NCI-H2196 treated with DMSO at 0.1 percent for 48 hours (cell line): Measurements from ENCODE around the gene JPH3.
A peak's percentile ranks its signal among the peaks of the same experiment; 100 is the strongest.

Source experiments
- DNase-seq: peaks from one replicate; lab custom pipeline; 2025; ENCODE audit not compliant: unreplicated experiment; lab: John Stamatoyannopoulos, UW

The JPH3 gene

DNA sequence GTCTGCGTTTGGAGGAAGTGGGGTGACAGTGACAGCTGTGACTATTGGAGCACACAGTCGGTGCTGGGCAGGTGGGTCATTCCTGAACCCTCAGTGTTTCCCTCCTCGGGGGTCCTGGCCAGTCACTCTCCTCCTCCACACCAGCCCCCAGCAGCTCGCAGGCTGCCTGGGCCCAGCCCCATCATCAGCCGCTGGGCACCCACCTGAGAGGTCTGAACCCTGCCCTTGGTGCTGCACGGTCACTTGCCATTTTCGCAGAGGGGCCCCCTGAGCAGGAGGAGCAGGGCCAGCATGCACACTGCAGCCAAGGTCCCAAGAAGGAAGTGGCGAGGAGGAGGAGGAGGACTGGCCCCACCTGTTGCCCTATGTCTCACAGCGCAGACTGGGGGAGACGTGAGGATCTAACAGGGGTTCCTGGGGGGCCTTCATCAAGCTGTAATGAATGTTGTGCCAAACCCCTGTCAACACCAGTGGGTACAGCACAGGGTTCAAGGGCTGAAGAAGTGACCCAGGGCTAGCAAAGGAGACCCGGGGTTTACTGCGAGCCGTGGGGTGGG lies 23.0 kb downstream of the JPH3 start:
- DNase-seq, result no peak

DNA sequence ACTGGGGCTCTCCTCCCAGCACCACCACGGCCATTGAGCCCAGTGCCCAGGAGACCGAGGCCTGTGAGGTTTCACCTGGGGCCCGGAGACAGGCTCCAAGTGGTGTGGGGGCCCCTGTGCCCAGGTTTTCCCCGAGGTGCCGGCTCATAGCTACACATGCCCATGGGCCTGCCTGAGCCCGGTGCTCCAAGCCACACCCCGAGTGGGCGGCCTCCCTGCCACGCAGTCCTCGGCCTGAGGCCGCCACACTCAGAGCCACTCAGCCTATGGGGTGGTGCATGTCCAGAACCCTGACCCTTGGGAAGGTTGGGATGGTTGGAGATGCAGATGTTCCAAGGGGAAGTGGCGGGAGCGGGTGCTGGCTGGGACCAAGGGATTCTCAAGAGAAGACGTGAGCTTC lies 24.1 kb downstream of the JPH3 start:
- no peak for DNase-seq

DNA sequence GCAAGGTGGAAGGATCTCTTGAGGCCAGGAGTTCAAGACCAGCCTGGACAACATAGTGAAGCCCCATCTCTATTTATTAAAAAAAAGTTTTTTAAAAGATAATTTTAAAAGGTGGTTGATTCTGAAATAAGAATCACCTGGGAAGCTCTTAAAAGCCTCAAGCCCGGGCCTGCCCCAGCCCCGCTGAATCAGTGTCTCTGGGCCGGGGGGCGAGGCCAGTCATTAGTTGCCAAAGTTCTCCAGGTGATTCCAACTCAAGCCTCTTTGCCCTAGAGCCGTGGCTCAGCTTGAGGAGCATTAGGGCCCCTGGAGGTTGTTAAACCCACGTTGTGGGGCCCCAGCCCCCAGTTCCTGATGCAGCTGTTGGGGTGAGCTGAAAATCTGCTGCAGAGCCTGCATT lies 24.6 kb downstream of the JPH3 start:
- no peak for DNase-seq

DNA sequence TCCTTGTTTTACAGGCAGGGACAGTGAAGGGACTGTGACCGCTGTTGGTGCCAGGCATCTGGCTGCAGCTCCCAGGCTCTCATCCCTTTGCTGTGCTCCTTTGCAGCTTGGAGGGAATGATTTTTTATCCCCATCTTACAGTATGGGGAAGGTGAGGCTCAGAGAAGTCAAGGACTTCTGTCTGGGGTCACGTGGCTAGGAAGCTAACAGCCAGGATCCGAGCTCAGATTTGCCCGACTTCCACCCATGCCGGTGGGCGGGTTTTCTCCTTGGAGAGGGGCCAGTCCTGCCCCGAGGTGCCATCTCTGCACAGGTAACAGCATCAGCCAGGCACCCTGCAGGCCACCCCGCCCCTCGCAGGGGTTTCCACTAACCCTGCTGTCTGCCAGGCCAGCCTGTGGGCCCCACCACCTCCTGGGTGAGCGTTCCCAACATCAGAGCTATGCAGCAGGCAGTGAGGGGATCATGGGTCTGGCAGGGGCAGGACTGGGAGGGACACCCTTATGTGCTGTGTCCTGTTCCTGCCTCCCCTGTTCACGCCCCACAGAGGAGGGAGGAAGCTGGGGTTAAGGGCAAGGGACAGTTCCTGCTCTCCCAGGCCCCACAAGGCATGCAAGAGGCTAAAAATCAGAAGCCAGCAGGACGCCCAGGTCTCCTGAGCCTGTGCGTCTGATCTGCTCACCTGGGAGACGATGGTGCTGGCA lies 25.4 kb downstream of the JPH3 start:
- DNase-seq, result no peak

DNA sequence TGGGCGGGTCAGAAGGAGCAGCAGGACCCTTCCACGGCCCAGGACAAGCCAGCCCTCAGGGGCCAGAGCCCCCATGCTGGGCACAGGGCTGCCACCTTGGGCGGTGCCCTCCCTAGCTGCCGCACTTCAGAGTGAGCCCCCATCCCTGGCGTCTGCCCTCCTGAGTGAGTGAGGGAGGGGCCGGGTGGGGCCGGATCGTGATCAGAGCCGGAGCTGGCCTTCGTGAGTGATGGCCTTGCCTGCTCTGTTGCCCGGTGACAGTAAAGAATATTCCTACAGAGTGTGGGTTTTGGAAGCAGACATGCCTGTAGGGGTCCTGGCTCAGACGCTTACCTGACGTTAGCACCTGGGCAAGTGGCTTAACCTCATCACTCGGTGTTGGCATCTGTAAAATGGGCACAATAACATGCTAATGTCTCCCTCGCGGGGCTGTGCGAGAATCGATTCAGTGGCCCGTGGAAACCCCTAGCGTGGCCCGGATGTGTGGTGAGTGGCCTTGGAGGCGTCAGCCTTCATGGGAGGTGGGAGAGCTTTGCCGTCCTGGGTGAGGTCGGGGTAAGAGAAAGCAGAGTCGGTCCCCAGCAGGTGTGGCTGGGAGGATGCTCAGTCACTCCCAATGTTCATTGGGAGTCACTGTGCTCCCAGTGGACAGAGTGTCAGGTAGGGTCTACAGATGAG lies 26.1 kb downstream of the JPH3 start:
- DNase-seq, result no peak

DNA sequence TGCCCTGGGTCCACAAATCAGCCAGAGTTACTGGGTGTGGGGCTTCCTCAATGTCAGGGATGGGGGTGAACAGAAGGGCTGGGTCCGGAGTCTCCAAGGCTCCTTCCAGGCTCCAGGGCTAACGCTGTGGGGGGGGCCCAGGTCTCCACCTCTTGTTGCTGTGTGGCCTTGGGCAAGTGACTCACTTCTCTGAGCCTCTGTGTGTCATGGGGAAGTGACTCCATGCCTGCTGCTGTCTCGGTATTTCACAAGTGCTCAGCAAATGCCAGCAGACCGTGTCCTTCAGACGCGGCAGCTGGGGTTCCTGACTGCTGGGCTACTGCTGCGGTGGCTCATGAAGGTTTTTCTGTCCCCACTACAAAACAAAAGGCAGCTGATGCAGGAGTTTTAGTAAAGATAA lies 26.6 kb downstream of the JPH3 start:
- no peak for DNase-seq

DNA sequence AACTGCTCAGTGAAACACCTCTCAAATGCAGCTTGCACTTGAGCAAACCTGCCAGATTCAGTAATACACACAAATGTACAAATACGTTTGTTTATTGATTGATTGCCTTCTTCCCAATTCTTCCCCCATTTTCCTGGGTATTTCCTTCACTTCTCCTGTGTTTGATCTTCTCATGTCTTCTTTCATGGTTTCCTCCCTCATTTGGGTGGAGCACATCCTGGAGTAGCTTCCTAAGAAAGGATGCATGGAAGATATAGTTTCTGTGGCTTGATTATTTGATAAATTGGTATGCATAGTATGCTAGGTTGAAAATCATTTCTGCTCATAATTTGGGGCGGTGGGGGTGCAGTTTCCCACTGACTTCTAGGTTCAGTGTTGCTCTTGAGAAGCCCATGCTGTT lies 28.8 kb downstream of the JPH3 start:
- no peak for DNase-seq

DNA sequence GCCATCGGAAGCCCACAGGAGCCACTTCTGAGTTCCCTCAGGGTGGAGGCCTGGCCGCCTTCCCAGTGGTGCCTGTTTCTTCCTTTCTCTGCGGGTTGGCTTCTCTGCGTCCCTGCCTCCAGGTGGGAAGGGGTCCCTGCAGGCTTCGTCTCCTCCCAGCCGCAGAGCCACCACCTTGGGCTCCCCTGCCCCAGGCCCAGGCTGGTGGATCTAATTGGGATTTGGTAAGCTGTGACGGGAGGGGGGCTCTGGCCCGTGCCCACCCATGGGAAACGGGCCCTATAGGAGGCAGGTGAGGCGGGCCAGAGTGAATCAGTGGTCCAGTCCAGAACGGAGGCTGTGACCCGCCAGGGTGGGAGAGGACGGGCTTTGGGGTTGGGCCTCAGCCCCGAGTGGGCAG lies 32.1 kb downstream of the JPH3 start:
- DNase-seq, result no peak

DNA sequence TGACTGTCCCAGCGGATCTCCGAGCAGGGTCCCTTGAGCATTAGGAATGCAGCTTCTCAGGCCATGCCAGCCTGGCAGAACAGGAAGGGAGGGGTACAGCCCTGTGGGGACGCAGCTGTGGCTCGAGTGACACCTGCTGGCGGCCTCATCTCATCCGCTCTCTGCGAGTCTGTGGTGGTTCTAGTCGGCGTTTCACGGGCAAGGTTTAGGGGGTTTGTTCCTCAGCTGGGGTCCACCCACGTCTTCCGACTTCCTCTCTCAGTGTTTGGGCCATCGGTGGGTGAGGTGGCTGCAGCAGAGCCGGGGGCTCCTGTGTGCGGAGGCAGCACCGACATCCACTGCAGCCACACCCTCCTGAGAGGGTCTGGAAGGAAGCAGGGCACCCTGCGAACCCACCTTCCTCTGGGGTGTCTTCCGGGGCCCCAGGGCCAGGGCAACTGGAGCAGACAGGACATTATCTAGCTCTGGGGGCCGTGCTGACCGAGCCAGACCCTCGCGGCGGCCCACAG lies 33.3 kb downstream of the JPH3 start:
- peak; percentile 25 for DNase-seq

DNA sequence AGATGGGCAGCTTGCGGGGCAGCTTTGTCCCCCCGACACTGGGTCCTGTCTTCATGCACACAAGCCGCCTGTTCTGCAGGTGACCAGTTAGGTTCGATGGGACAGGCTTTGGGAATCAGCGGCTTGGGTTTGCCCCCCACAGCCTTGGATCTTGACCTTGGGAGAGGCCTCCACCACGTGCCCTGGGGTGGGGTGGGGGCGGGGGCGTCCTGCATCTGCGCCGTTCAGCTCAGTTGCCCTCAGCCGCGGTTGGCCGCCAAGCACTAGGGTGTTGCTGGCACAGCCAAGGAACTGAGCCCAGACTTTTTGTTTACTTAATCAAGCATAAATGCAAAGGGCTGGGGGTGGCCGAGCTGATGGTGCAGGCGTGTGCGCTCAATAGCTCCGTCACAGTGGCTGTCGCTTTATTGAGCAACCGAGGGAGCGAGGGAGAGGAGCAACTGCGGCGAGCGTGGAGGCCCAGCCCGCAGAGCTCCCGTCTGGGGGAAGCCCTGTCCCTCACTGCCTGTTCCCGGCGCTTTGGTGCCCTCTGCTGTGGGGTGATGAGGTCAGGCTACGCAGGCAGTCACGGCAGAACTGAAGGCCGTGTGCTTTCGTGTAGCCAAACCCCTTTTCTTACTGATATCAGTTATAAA lies 33.9 kb downstream of the JPH3 start:
- peak; percentile 18 for DNase-seq

DNA sequence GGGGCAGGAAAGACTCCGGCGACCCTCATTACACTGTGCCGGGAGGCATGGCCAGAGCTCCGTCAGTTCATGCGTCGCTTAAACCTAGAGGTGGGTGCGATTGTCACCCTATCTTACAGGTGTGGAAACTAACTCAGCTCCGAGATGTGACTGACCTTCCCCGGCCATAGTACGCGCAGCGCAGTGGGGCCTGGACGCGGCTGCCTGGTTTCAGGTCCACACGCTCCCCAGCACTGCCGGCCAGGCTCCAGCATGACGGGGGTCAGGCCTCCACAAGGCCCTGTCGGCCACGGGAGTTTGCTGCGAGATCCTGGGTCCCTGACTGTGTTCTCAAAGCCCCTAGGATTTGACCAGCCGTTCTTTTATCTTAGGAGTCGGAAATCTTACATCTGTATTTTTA lies 34.4 kb downstream of the JPH3 start:
- DNase-seq, result no peak

DNA sequence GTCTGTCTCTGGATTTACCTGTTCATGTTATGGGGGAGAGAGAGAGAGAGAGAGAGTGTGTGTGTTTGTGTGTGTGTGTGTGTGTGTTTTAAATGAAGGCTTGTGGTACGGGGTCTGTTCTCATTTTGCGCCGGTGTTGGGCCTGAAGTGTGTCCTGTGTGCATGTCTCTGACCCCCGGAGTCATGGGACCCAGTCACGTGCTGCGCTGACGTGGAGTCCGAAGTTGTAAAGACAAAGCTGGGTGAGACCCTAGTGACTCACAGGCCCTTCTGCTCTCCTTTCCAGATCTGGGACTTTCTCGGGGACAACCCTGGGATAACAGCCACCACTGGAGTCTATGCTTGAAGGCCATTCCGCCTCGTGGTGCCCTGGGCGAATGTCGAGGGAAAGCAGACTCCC lies 35.0 kb downstream of the JPH3 start:
- DNase-seq, result no peak

DNA sequence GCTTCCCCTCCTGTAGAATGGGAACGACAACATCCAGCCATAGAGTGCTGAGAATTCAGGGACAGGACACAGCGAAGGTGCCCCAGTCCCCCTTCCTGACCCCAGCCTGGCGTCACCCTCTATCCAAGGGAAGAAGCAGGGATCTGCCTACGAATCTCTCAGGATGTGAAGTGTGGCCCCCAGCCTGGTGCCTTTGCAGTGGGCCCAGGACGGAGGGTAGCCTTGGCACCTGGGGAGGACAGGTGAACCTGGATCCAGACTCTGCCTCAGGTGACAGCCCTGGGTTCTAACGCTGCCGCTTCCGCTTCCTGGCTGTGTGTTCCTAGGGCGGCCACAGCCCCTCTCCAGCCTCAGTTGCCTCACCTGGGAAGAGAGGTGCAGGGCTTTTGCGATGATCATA lies 36.4 kb downstream of the JPH3 start:
- no peak for DNase-seq

DNA sequence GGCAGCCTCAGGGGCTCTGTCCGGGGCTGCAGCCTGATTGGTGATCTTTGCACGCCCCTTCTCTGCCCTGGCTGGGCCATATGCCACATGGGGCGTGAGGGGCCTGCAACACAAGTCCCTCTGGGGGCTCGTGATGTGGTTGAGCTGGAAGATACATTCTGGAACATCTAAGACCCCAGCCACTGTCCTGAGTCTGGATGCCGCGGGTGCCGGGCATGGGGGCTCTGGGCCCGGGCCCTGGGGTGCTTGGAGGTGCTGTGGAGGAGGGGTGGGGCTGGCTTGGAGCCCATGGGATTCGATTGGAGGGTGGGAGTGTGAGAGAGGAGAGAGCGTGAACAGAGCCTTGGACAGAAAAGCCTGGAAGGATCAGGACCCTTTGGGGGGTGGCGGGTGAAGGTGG lies 39.4 kb downstream of the JPH3 start:
- DNase-seq, result no peak

DNA sequence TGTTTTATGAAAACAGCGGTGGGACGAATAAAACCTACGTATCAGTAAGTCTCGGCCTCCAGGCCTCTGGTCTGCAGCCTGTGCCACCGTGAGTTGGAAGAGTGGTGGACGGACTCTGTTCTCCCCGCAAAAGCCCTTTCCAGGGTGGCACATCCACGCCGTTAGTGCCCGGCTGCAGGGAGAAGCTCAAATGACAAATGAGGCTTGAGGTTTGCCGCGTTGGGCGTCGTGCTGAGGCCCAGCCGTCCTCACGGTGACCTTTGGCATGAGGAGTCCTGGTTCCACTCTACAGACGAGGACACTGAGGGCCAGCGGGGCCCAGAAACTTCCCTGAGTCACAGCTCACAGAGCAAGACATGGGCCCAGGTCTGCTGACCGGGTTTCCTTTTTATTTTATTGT lies 40.2 kb downstream of the JPH3 start:
- no peak for DNase-seq

DNA sequence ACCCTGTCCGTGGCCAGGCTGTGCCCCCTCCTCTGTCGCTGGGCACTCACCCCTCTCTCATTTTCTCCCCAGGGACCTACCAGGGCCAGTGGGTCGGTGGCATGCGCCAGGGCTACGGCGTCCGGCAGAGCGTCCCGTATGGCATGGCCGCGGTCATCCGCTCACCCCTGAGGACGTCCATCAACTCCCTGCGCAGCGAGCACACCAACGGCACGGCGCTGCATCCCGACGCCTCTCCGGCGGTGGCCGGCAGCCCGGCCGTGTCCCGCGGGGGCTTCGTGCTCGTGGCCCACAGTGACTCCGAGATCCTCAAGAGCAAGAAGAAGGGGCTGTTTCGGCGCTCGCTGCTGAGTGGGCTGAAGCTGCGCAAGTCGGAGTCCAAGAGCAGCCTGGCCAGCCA lies 41.9 kb downstream of the JPH3 start:
- DNase-seq, result no peak

DNA sequence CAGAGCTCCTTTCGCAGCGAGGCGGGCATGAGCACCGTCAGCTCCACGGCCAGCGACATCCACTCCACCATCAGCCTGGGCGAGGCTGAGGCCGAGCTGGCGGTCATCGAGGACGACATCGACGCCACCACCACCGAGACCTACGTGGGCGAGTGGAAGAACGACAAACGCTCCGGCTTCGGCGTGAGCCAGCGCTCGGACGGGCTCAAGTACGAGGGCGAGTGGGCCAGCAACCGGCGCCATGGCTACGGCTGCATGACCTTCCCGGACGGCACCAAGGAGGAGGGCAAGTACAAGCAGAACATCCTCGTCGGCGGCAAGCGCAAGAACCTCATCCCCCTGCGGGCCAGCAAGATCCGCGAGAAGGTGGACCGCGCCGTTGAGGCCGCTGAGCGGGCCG lies 42.3 kb downstream of the JPH3 start:
- DNase-seq, result no peak

DNA sequence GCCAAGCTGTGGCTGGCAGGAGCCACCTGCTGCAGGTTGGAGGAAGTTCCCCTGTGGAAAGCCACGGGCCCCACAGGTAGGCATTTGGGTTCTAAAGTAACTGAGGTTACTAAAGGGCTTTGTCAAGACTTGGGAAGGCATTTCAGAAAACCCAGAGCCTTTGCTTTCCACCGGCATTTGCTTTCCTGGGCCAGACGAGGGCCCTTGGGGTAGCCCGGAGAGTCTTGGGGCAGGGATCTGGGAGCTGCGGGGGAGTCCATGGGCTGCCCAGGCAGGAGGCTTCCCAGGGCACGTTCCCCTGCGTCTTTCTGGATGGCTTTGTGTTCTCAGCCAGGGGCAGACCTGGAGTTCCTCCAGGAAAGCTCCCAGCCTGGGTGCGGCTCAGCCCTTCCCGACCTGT lies 43.5 kb downstream of the JPH3 start:
- DNase-seq, result no peak

DNA sequence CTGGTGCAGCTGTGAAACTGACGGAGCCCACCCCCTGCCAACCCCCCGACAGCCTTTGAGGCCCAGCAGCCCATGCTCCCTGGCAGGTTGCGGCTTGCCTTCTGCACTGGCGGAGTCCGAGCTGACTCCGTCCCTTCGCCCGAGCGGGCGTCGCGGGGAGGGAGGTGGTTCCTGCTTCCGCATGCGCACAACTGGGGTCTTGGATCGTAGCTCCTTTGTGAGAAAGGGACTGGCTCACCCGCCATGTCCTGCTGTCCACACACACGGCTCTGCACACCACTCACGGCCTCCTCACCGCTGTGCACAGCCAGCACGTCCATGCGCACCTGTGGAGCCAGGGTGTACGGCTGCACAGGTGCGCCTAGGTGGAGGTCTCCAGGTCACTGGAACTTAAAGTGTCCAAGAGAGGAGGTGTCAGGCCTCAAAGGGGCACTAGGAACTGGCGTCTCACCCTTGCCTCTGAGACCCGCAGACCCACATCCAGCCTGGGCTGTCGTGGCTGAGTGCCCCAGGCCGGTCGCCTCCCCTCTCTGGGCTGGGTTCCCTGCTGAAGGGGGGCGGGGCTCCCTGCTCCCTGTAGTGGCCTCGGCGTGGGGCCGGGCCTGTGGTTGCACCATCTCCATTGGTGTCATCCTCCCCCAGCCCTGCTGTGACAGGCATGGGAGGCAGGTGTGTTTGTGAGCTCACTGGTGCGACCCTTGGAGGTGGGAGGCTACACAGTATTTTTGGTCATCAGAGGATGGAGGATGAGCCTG lies 45.3 kb downstream of the JPH3 start:
- DNase-seq, result no peak

DNA sequence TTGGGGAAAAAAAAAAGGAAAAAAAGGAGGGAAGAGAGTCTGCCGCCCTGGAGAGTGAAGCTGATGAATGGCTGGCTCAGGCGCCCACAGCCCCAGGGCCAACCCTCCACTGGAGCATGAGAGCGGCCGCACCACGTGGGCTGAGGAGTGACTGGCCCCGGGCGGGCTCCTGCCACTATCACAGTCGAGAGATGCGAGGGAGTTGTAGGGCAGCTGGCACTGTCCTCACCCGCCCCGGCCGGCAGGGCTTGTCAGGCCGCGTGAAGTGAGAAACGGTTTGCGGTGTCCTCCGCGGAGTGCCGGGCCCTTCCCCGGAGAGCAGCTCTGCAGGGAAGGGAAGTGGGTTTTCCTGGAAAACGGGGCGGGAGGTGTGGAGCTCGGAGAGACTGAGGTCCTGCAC lies 45.9 kb downstream of the JPH3 start:
- DNase-seq, result no peak

DNA sequence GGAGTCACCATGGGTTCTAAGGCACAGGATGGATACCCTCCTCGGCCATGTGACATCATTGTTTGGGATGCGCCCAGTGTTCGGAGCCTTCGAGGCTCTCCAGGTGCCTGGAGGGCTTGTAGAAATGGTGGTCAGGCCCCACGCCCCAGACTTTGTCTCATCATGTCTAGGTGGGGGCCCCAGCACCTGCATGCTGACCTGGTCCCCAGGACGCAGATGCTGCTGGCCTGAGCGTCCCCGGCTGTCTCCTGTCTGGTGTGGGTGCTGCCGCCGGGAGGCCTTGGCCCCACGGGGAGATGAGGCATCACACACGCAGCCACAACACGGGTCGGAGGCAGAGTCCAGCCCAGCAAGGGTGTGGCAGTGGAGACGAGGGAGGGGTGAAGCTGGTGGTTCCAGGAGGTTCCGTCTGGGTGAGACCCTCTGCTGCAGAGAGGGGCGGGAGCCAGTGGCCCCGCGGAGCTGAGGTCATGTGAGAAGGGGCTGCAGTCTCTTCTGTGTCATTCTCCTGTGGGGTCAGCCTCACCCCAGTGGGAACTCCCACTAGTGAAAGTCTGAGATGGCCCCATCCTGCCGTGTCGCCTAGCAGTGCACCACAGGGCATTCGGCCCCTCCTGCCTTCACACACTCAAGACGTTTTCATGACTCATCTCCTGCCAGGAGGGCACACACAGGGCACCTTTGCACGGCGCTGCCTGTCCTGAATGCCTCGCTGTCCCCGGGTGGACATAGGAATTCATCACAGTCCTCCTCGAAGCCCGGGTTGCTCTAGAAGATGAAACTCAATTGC lies 46.6 kb downstream of the JPH3 start:
- no peak for DNase-seq
